Mucosa of stomach (tissue), 1 donor: ENCODE results near the gene VDR.

ENCODE experiments used
- H3K27me3 ChIP-seq: one replicate; pipeline ENCODE4 v1.7.0; 2013; ENCODE audit warnings: mild to moderate bottlenecking, low read length; ENCODE audit not compliant: control insufficient read depth, insufficient read depth
- H3K36me3 ChIP-seq: one replicate; pipeline ENCODE4 v1.7.0; 2013; ENCODE audit warnings: low read length; ENCODE audit not compliant: control insufficient read depth, insufficient read depth
- H3K4me1 ChIP-seq: one replicate; pipeline ENCODE4 v1.7.0; 2013; ENCODE audit warnings: mild to moderate bottlenecking, low read length; ENCODE audit not compliant: control insufficient read depth, insufficient read depth
- H3K4me3 ChIP-seq: one replicate; pipeline ENCODE4 v1.7.0; 2013; ENCODE audit warnings: low read length
- H3K9ac ChIP-seq: one replicate; pipeline ENCODE4 v1.7.0; 2013; ENCODE audit warnings: mild to moderate bottlenecking, low read length, moderate library complexity
- H3K9me3 ChIP-seq: one replicate; pipeline ENCODE4 v1.7.0; 2013; ENCODE audit warnings: mild to moderate bottlenecking, low read length, moderate library complexity; ENCODE audit not compliant: control insufficient read depth
- donor health status: Pancreatic carcinoma.

Gene VDR

GRCh38 chr12:47913081-47913480, 8.3 kb upstream of the VDR start:
- H3K4me1 ChIP-seq: peaks cover 7% of the 10 kb centered on the region
- H3K4me3 ChIP-seq: no peak overlapping the region

GRCh38 chr12:47912556-47912955, 7.8 kb upstream of the VDR start:
- H3K9me3 ChIP-seq: no peaks in the 10 kb centered on the region
- no peak overlapping the region for H3K9ac ChIP-seq
- H3K36me3 ChIP-seq: no peaks in the 10 kb centered on the region
- no peak overlapping the region for H3K4me3 ChIP-seq
- peaks cover 7% of the 10 kb centered on the region for H3K4me1 ChIP-seq
- no peaks in the 10 kb centered on the region for H3K27me3 ChIP-seq

More at GRCh38 chr12:47913081-47913480, 8.3 kb upstream of the VDR start:
- Histone ChIP-seq H3K9ac (no peak overlapping the region), H3K36me3 (no peaks in the 10 kb centered on the region), H3K27me3 (no peaks in the 10 kb centered on the region), H3K9me3 (no peaks in the 10 kb centered on the region)

- no peak overlapping the region for H3K4me3 ChIP-seq
- no peaks in the 10 kb centered on the region for H3K27me3 ChIP-seq
- peaks cover 7% of the 10 kb centered on the region for H3K4me1 ChIP-seq
- H3K9ac ChIP-seq: no peak overlapping the region
- no peaks in the 10 kb centered on the region for H3K9me3 ChIP-seq
- no peaks in the 10 kb centered on the region for H3K36me3 ChIP-seq
Measured at GRCh38 chr12:47910981-47911380, 6.2 kb upstream of the VDR start.

- Histone ChIP-seq H3K9ac (no peak overlapping the region), H3K4me1 (peaks cover 7% of the 10 kb centered on the region), H3K27me3 (no peaks in the 10 kb centered on the region), H3K36me3 (no peaks in the 10 kb centered on the region), H3K9me3 (no peaks in the 10 kb centered on the region), H3K4me3 (no peak overlapping the region)
Measured at GRCh38 chr12:47910486-47910885, 5.7 kb upstream of the VDR start.

GRCh38 chr12:47909839-47910465, 5.2 kb upstream of the VDR start:
- Histone ChIP-seq H3K9me3 (no peaks in the 10 kb centered on the region), H3K9ac (no peak overlapping the region), H3K4me3 (no peak overlapping the region), H3K4me1 (peaks cover 7% of the 10 kb centered on the region), H3K36me3 (no peaks in the 10 kb centered on the region), H3K27me3 (no peaks in the 10 kb centered on the region)

GRCh38 chr12:47908738-47909137, 3.9 kb upstream of the VDR start:
- Histone ChIP-seq H3K36me3 (no peaks in the 10 kb centered on the region), H3K27me3 (no peaks in the 10 kb centered on the region), H3K4me3 (no peak overlapping the region), H3K9ac (no peak overlapping the region), H3K9me3 (no peaks in the 10 kb centered on the region), H3K4me1 (peaks cover 12% of the 10 kb centered on the region)

GRCh38 chr12:47907851-47908454, 3.2 kb upstream of the VDR start:
- no peak overlapping the region for H3K9ac ChIP-seq
- H3K36me3 ChIP-seq: no peaks in the 10 kb centered on the region
- H3K9me3 ChIP-seq: no peaks in the 10 kb centered on the region
- peaks cover 20% of the 10 kb centered on the region for H3K4me1 ChIP-seq
- H3K27me3 ChIP-seq: no peaks in the 10 kb centered on the region
- H3K4me3 ChIP-seq: no peak overlapping the region

GRCh38 chr12:47903927-47904712, 674 bp downstream of the VDR start:
- Histone ChIP-seq H3K4me3 (peak overlapping the region; percentile 12), H3K9me3 (no peaks in the 10 kb centered on the region), H3K4me1 (peaks cover 49% of the 10 kb centered on the region), H3K27me3 (no peaks in the 10 kb centered on the region), H3K9ac (peak overlapping the region; percentile 68), H3K36me3 (no peaks in the 10 kb centered on the region)

GRCh38 chr12:47903151-47903611, 1.6 kb downstream of the VDR start:
- Histone ChIP-seq H3K4me1 (peaks cover 49% of the 10 kb centered on the region), H3K4me3 (no peak overlapping the region), H3K36me3 (no peaks in the 10 kb centered on the region), H3K9ac (peak overlapping the region; percentile 3), H3K27me3 (no peaks in the 10 kb centered on the region), H3K9me3 (no peaks in the 10 kb centered on the region)

GRCh38 chr12:47902131-47902639, 2.6 kb downstream of the VDR start:
- Histone ChIP-seq H3K4me1 (peaks cover 50% of the 10 kb centered on the region), H3K9ac (no peak overlapping the region), H3K9me3 (no peaks in the 10 kb centered on the region), H3K36me3 (no peaks in the 10 kb centered on the region), H3K27me3 (no peaks in the 10 kb centered on the region), H3K4me3 (no peak overlapping the region)

GRCh38 chr12:47901718-47902093, 3.1 kb downstream of the VDR start:
- H3K4me1 ChIP-seq: peaks cover 55% of the 10 kb centered on the region
- no peaks in the 10 kb centered on the region for H3K27me3 ChIP-seq
- H3K36me3 ChIP-seq: no peaks in the 10 kb centered on the region
- H3K9me3 ChIP-seq: no peaks in the 10 kb centered on the region
- peak overlapping the region; percentile 29 for H3K9ac ChIP-seq
- H3K4me3 ChIP-seq: no peak overlapping the region
